ENCODE data around the gene ICAM4. TPM values are rescaled to one million over a fixed set of nuclear protein-coding genes. Genes with fewer than 3 reads are reported as not detected.

Gene ICAM4
- total and polyA plus RNA-seq, 2 of the 13 experiments (the other 11 are each of a cell fraction or from before 2014, with no cell fraction given): 2.9 to 4.0 TPM

- TF ChIP-seq AHDC1 (CRISPR knock-in tag; IDR thresholded peaks at IDR 0.05; ENCODE audit: borderline replicate concordance) (no peak), ZNF430 (CRISPR knock-in tag; IDR thresholded peaks at IDR 0.05) (peak; percentile 94; the same call in 1 of the 2 replicates), ZNF562 (CRISPR knock-in tag; IDR thresholded peaks at IDR 0.05; ENCODE audit: borderline replicate concordance) (0 out of 2 replicates have a peak, but pooled peaks have one; percentile 23), ZNF160 (CRISPR knock-in tag; IDR thresholded peaks at IDR 0.05) (peak; percentile 89; the same call in 1 of the 2 replicates), DMTF1 (CRISPR knock-in tag; IDR thresholded peaks at IDR 0.05) (no peak), MXD1 (CRISPR knock-in tag; IDR thresholded peaks at IDR 0.05) (peak; percentile 91), ZNF577 (CRISPR knock-in tag; IDR thresholded peaks at IDR 0.05; ENCODE audit: borderline replicate concordance, low read depth) (no peak), ZNF24 (IDR thresholded peaks at IDR 0.05) (no peak), HCFC1 (IDR thresholded peaks at IDR 0.05; ENCODE audit: low read depth, low read length) (peak; percentile 72), CHCHD3 (CRISPR knock-in tag; IDR thresholded peaks at IDR 0.05) (peak; percentile 87; the same call in 1 of the 2 replicates), ZNF468 (CRISPR knock-in tag; IDR thresholded peaks at IDR 0.05) (0 out of 2 replicates have a peak, but pooled peaks have one; percentile 18), SNAPC5 (CRISPR knock-in tag; IDR thresholded peaks at IDR 0.05; ENCODE audit: borderline replicate concordance) (no peak), ATF3 (CRISPR knock-in tag; IDR thresholded peaks at IDR 0.05) (no peak), HNF1B (CRISPR knock-in tag; IDR thresholded peaks at IDR 0.05) (peak; percentile 57), ZKSCAN5 (CRISPR knock-in tag; IDR thresholded peaks at IDR 0.05) (no peak)
Observed at GRCh38 chr19:10251792-10252694, 34.7 kb upstream of the ICAM4 start, which contains the start of gene MRPL4 (continued).
